GM12864 (cell line): ENCODE measurements around the gene BRMS1.
A peak's percentile ranks its signal among the peaks of the same experiment; 100 is the strongest.

Experiments
- DNase-seq: peaks from one replicate; pipeline ENCODE4 v3.0.0-alpha.2; 2011; ENCODE audit warnings: low read depth
- H3K4me3 ChIP-seq: 2 replicates; pipeline ENCODE4 v1.5.1; 2011; ENCODE audit warnings: mild to moderate bottlenecking, low read depth, low read length, control low read depth
- CTCF ChIP-seq: IDR thresholded peaks from 2 replicates; pipeline ENCODE4 v1.5.1; 2011; ENCODE audit warnings: low read depth, mild to moderate bottlenecking, moderate library complexity, low read length, control low read depth, inconsistent platforms; ENCODE audit errors: missing control alignments

The BRMS1 gene

DNA sequence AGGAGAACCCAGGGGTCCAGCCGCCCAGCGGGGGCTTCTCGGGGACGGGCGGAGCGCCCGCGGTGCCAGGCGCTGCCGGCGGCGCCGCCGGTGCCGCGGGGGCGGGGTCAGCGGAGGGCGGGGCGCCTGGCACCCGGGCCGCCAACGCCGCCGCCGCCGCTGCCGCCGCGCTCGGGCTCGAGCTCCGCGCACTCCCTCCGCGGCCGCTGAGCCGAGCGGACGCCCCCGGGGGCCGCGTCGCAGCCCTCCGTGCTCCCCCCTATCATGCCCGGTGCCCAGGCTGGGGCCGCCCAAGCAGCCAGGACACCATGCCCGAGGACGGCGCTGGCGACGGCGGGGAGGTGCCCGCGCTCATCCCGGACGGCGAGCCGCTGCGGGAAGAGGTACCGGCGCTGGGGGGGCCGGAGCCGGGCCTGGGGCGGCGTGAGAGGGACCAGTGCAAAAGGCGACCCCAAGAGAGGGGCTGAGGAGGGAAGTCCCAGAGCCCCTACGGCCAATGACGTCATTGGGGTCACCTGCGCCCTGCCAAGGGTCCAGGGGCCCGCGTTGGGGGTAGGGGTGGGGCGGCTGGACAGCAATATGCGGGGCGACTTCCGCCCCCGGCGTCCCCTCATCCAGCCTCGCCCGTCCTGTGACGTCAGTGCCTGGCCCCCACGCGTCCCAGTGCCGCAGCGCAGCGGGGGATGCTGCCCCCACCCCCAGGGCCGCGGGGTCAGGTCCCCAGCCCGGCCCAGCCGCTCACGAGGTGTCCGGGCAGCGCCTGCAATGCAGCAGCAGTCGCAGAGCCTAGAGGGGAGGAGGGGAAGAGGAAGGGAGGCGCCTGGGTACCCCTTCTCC lies 53.0 kb downstream of the BRMS1 start, which contains the start of gene TMEM151A:
Gene TMEM151A, plus strand, starts transcription at position 189 of the 837 bp plus-strand sequence. Its CDS starts 120 bp downstream, at position 309.
- DNase-seq, result no peak
- H3K4me3 ChIP-seq, result no peak within 1 kb of the TSS
- no peak for TF ChIP-seq CTCF

DNA sequence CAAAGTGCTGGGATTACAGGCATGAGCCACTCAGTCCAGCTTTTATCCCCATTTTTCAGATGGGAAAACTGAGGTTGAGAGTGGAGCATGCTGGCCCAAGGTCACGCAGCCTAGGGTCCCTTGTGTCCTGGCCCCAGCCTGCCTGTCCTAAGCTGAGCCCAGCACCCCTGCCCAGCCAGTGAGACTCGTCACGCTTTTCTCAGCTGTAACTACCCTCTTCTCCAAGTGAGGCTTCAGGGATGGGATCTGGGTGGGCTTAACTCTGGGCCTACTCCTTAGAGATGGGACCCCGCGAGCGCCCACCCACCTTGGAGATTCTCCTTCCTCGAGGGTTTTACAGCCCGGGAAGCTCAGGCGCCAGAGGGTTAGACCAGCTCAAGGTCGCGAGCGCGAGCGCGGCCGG lies 53.6 kb downstream of the BRMS1 start:
- DNase-seq, result no peak
- no peak overlapping the region for H3K4me3 ChIP-seq

DNA sequence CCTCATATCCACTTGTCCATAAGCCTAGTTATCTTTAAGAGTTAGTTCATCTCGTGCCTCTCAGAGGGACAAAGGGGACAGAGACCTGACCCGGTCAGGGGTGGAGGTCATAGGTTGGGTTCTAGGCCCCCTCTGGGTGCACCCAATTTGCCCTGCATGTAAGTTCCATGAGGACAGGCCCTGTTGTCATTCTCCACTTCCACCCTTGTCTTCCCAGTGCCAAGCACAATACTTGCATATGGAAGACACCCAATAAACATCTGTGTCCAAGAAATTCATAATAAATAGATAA lies 54.6 kb downstream of the BRMS1 start:
- no peak for TF ChIP-seq CTCF
- no peak for DNase-seq
- H3K4me3 ChIP-seq, result no peak overlapping the region; the same call in 1 of the 2 replicates

More for the DNA sequence above, 53.6 kb downstream of the BRMS1 start:
- TF ChIP-seq CTCF, result no peak

DNA sequence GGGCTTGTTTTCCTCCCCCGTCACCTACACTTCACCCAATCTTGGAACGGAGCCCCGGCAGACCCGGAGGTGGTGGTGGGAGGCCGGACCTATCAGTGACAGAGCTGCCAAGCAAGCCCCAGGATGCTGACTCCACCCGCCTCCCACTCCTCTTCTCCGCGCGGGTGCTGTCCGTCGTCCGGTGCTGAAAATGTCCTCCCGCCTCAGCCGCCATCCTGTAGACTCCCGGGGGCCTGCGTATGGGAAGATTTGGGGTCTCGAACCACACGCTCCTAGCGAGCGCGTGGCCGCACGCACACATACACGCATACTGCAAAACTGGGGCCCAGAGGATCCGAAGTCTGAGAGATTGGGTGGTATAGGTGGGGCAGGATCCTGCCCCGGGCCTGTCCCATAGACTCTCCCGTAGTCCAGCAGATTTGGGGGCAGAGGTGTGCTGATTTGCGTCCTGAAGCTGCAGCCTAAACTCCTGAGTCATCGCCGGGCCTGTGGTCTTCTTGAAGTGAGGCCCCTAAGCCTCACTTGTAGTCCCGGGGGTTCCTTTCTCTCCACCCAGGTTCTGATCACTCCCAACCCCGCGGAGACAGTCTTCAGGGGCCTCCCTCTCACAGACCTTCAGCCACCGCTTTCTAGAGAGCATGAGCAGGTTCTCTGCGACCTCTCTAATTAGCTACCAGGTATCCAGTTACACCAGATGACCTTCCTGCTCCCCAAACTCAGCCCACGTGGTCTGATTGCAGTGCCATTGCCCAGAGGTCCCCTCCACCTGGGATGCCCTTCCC lies 55.2 kb downstream of the BRMS1 start:
- no peak for TF ChIP-seq CTCF
- peak; percentile 48 for DNase-seq
- H3K4me3 ChIP-seq, result peak overlapping the region; percentile 75

DNA sequence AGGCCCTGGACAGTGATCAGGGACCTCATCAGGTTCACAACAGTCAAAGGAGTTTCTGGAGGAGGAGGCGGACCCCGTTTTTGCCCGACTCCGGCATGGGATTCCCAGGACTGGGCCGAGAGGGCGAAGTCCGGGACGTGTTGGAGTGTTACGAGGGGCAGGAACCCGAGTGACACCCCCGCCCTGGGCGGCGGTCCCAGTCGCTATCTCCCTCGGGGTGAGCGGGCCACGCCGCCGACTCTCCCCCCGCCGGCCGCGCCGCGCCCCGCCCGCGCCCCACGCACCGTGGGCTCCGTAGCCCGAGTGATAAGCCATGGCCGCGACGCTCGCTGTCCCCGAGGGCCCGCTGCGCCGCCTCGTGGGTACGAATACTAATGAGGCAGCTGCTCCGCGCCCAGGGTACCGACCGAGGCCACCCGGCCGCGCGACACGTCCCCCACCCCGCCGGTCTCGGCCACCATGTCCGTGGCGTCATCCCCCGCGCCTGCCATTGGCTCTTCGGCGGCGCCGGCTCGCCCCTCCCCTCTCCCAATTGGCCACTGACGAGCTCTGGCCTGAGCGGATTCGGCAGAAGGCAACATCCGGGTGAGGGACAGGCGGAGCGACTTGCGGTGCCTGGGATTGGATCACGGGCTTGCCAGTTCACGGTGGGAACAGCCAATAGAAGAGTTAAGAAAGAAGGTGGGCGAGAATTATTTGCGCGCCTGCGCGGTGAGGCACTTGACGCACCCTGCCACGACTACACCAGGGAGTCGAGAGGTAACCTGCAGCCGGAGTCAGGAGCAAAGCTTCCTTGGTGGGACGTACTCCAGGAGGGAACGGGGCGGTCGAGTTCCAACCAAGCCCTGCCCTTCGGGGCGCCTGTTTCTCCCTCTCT lies 56.0 kb downstream of the BRMS1 start, which contains the start of gene YIF1A:
Gene YIF1A, minus strand, starts transcription at position 473 of the 877 bp plus-strand sequence. Its CDS starts 158 bp downstream, at position 315.
- peak; percentile 99 for DNase-seq
- H3K4me3 ChIP-seq, result peak within 1 kb of the TSS; percentile 75
- no peak for TF ChIP-seq CTCF

DNA sequence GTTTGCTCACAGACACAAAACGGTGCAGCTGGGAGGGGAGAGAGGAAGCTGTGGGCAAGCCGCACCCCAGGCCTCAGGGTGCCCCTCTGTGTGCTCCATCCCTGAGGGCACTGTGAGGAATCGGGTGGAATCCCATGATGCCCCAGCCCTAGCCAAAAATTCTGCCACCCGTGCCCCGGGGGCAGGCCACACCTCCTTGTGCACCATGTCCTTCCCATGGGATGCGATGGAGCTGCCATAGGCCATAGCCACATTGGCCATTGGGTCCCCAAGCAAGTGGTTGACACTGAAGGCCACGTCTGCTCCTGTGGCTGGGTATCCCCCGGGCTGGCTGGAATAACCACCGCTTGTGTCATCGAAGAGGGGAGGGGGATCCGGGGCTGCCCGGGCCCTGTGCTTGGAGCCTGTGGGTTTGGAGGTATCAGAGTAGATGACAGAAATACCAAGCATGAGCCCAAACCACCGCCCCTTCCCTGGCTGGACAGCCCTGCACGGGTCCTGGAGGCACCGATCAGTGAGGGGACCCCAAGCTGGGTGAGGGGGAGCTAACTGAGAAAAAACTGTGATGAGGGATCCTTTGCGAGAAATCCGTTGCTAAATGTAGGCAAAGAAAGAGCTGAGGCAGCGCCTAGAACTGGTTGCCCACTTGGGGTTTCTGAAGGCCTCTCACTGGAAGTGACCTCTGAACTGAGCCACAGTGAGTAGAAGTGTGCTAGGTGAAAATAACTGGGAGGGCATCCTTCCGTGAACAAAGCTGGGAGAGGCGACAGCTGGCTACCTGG lies 56.8 kb downstream of the BRMS1 start:
- no peak for TF ChIP-seq CTCF
- DNase-seq, result no peak
- H3K4me3 ChIP-seq, result peak overlapping the region; percentile 75
